Right cardiac atrium (tissue), 5 donors: Measurements from ENCODE around the gene MAP2K1. TPM values are rescaled to one million over a fixed set of nuclear protein-coding genes. Genes with fewer than 3 reads are reported as not detected.

ENCODE experiments used
- ATAC-seq, 2 donors: fragments of 200-7000 bp; cut with Tn5 transposase; one replicate each; pipeline versions ENCODE4 v1.8.0 to v1.9.1; 2020; ENCODE audit warnings: moderate library complexity in 2 of 2, mild to moderate bottlenecking in 1 of 2
- DNase-seq, 3 donors: peaks; one replicate each; pipeline ENCODE4 v3.0.0-alpha.2; 2020
- H3K27ac ChIP-seq: one replicate; pipeline ENCODE4 v1.5.1; 2013; ENCODE audit warnings: mild to moderate bottlenecking, low read length, control low read depth, moderate library complexity
- H3K27me3 ChIP-seq: one replicate; pipeline ENCODE4 v1.6.1; 2013; ENCODE audit not compliant: control insufficient read depth, insufficient read depth
- H3K4me1 ChIP-seq: one replicate; pipeline ENCODE4 v1.6.1; 2013; ENCODE audit warnings: low read length; ENCODE audit not compliant: control insufficient read depth, insufficient read depth
- H3K4me3 ChIP-seq: one replicate; pipeline ENCODE4 v1.5.1; 2013; ENCODE audit warnings: low read length, control low read depth
- H3K9me3 ChIP-seq: one replicate; pipeline ENCODE4 v1.6.1; 2013; ENCODE audit warnings: low read length; ENCODE audit not compliant: control insufficient read depth
- WGBS: extraction: QIAGEN DNeasy Blood & Tissue Kit; methylation state at CpG from one replicate; pipeline ENCODE4 v1.1.7; 2013; 5-methylcytosine and 5-hydroxymethylcytosine counted together
- intact Hi-C, 4 donors: fragments of 100-400 bp; cut with DNase I; formaldehyde crosslinking; loops; one replicate each; pipeline versions ENCODE4 v1.11.0 to v1.14.0; 2022 to 2023
- microRNA-seq, 2 donors: library from miRNA; unstranded; fragments of <30 nt; microRNA quantifications; one replicate each; pipeline ENCODE4 v1.2.0, GENCODE V29; 2020 to 2021
- polyA plus RNA-seq: library from polyadenylated mRNA; stranded (reverse); fragments of 200-250 nt; gene quantifications from one replicate; pipeline ENCODE4 v1.2.3, GENCODE V29; 2013
- total RNA-seq, 4 donors: library from RNA; stranded (reverse); fragmentation: NEBNext Ultra II Directional; extraction: Animal tissue kit (Norgen Biotek cat#: 25700); gene quantifications; one replicate each; pipeline ENCODE4 v1.2.1, GENCODE V29; 2021
- donor health status: healthy with polysubstance abuse.
- donor health status: DM: no; HTN: yes; CAD: no.
- donor health status: DM: no; HTN: no; CAD: no.
- donor health status: DM: no; HTN: yes; CAD: no; lungs with severe emphysema.
- donor health status: DM: yes; HTN: yes; CAD: no.

The MAP2K1 gene
- total and polyA plus RNA-seq, 5 donors, result 32.6 to 45.9 (median 38.4) TPM

DNA sequence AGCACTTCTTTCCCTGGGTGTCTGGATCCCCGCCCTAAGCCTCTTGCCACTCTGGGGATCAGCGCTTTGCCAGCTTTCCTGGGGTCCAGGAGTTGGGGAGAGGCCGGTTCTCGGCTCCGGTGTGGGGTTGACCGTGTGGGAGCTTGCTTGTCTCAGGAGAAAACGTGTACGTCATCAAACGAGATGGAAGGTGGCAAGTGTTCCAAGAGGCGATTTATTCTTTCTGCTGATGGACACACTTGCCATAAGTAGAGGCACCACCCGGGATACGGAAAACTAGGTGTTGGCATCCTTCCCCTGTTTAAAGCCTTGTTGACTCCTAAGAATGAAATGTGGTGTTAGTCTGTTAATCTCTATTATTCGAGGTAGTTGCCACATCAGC is 118.7 kb downstream of the MAP2K1 start:
- H3K9me3 ChIP-seq, result no peaks in the 10 kb centered on the region
- intact Hi-C loops, result loop anchor here in 1 of 4 donors (2.0 kb wide), 1 partner anchor 119 kb away; the partner anchor contains the start of gene MAP2K1
- WGBS, result 0% methylated on average over 13 of the region's 13 CpGs
- DNase-seq, result no peak
- ATAC-seq, result no peak
- H3K4me3 ChIP-seq, result peak overlapping the region; percentile 75
- H3K4me1 ChIP-seq, result no peaks in the 10 kb centered on the region
- peak overlapping the region; percentile 94 for H3K27ac ChIP-seq
- no peaks in the 10 kb centered on the region for H3K27me3 ChIP-seq

GRCh38 chr15:66505818-66506217 is 119.1 kb downstream of the MAP2K1 start:
- Histone ChIP-seq H3K4me1 (no peaks in the 10 kb centered on the region), H3K9me3 (no peaks in the 10 kb centered on the region), H3K27ac (no peak overlapping the region), H3K4me3 (peak overlapping the region; percentile 75), H3K27me3 (no peaks in the 10 kb centered on the region)
- no peak for DNase-seq
- ATAC-seq, result no peak
- WGBS, result 32% methylated on average over 4 of the region's 4 CpGs
- intact Hi-C loops, result loop anchor here in 1 of 4 donors (2.0 kb wide), 1 partner anchor 119 kb away; the partner anchor contains the start of gene MAP2K1

- H3K4me1 ChIP-seq, result no peaks in the 10 kb centered on the region
- H3K4me3 ChIP-seq, result no peak overlapping the region
- H3K27me3 ChIP-seq, result no peaks in the 10 kb centered on the region
- ATAC-seq (no peak), DNase-seq (no peak)
- intact Hi-C loops, result no loop called here
- H3K27ac ChIP-seq, result no peak overlapping the region
- H3K9me3 ChIP-seq, result no peaks in the 10 kb centered on the region
- WGBS, result 84% methylated on average over 3 of the region's 3 CpGs
Measured at GRCh38 chr15:66508293-66508883, 121.7 kb downstream of the MAP2K1 start.

- Histone ChIP-seq H3K4me3 (no peak overlapping the region), H3K27me3 (no peaks in the 10 kb centered on the region), H3K9me3 (no peaks in the 10 kb centered on the region), H3K27ac (no peak overlapping the region), H3K4me1 (no peaks in the 10 kb centered on the region)
- DNase-seq (no peak), ATAC-seq (no peak)
- WGBS, result 76% methylated on average over 3 of the region's 3 CpGs
- intact Hi-C loops, result no loop called here
Measured at GRCh38 chr15:66514586-66514985, 127.9 kb downstream of the MAP2K1 start.

DNA sequence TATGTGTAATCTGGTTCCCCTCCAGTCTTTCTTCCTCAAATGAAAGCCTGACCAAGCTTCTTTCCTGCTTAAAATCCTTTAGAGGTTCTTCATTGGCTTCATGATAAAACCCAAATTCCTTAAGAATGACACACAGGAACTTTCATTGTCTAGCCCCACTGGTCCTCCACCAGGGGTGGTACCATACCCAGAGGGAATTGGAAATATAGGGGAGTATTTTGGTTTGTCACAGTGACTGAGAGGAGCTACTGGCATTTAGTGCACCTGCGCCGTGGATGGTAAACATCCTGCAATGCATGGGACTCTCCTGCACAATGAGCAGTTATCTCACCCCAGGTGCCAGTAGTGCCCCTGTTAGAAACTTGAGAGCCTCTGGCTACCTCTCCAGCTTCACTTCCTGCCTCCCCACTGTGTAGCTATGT is 129.2 kb downstream of the MAP2K1 start:
- no peak for DNase-seq
- WGBS, result 93% methylated on average over 2 of the region's 2 CpGs
- Histone ChIP-seq H3K27ac (no peak overlapping the region), H3K4me1 (no peaks in the 10 kb centered on the region), H3K4me3 (no peak overlapping the region), H3K27me3 (no peaks in the 10 kb centered on the region), H3K9me3 (no peaks in the 10 kb centered on the region)
- no peak for ATAC-seq
- intact Hi-C loops, result no loop called here

DNA sequence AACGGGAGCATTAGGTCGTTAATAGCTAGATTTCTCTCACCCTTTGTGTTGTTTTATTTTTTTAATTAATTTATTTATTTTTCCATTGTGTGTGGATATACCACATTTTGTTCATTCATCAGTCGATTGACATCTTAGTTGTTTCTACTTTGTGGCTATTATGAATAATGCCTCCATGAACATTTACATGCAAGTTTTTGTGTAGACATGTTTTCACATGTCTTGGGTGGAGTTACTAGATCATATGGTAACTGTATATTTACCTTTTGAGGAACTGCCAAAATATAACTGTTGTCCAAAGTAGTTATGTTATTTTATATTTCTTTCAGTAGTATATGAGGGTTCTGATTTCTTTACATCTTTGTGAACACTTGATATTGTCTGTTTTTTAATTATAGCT is 137.2 kb downstream of the MAP2K1 start:
- no peak for DNase-seq
- Histone ChIP-seq H3K27me3 (no peaks in the 10 kb centered on the region), H3K4me3 (no peak overlapping the region), H3K27ac (no peak overlapping the region), H3K9me3 (no peaks in the 10 kb centered on the region), H3K4me1 (no peaks in the 10 kb centered on the region)
- WGBS, result 95% methylated on average over 3 of the region's 3 CpGs
- no peak for ATAC-seq
- intact Hi-C loops, result no loop called here

DNA sequence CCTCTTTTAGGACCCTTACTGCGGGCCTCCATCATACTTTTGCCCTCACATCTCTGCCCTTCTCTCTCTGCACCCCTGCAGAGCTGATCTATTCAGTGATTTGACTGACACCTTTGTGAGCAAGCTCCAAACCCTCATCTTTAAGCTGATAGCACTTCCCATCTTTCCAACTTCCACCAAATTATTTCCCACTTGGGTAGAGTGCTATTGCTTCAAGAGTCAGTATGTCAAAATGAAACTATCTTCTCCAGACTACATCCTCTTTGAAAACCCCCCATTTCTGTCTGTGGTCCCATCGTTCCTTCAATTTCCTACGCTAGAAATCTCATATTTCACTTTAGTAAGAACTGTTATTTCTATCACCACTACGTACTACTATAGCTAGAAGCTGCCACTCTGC is 138.1 kb downstream of the MAP2K1 start:
- H3K27me3 ChIP-seq, result no peaks in the 10 kb centered on the region
- intact Hi-C loops, result no loop called here
- DNase-seq (no peak), ATAC-seq (no peak)
- H3K27ac ChIP-seq, result no peak overlapping the region
- no peaks in the 10 kb centered on the region for H3K9me3 ChIP-seq
- H3K4me1 ChIP-seq, result no peaks in the 10 kb centered on the region
- WGBS, result 90% methylated on average over 4 of the region's 4 CpGs
- no peak overlapping the region for H3K4me3 ChIP-seq

DNA sequence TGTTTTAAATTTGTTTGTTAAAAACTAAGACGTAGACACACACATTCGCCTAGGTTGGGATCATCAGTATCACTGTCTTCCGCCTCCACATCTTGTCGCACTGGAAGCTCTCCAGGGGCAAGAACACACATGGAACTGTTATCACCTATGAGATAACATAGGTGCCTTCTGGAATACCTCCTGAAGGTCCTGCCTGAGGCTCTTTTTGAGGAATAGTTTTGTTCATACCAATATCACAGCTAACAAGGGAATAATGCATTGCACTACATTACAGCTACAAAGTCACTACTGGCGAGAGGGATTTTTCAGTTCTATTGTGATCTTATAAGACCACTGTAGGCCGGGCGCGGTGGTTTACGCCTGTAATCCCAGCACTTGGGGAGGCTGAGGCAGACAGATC is 148.3 kb downstream of the MAP2K1 start:
- H3K4me1 ChIP-seq, result no peaks in the 10 kb centered on the region
- no peaks in the 10 kb centered on the region for H3K27me3 ChIP-seq
- H3K4me3 ChIP-seq, result no peak overlapping the region
- H3K9me3 ChIP-seq, result no peaks in the 10 kb centered on the region
- no peak for DNase-seq
- WGBS, result 90% methylated on average over 9 of the region's 9 CpGs
- no peak overlapping the region for H3K27ac ChIP-seq
- no peak for ATAC-seq
- intact Hi-C loops, result no loop called here

Small RNA genes lying within 50 kb of the gene (microRNA-seq; reads per million reads assigned to microRNA genes)
- 0 reads per million in 2 donors for gene MIR4512

Other genes starting within 250 kb of the MAP2K1 start
- gene MEGF11, start 133.2 kb upstream of the MAP2K1 start, total RNA-seq, result under 1 TPM in 2 of 4 donors, not detected in 2; 0.08 to 0.11 TPM
- gene MEGF11, start 133.2 kb upstream of the MAP2K1 start, polyA plus RNA-seq, result 0.11 TPM
- 10 to 100 TPM; 37.7 to 45.2 (median 42.6) TPM for gene DIS3L, start 93.3 kb upstream of the MAP2K1 start, total RNA-seq
- gene DIS3L, start 93.3 kb upstream of the MAP2K1 start, polyA plus RNA-seq, result 21.2 TPM
- 1 to 10 TPM; 3.2 to 7.4 (median 3.6) TPM for gene TIPIN, start 30.2 kb upstream of the MAP2K1 start, total RNA-seq
- 3.8 TPM for gene TIPIN, start 30.2 kb upstream of the MAP2K1 start, polyA plus RNA-seq
- gene SNAPC5, start 110.8 kb downstream of the MAP2K1 start, total RNA-seq, result 10 to 100 TPM; 33.9 to 45.5 (median 38.9) TPM
- gene SNAPC5, start 110.8 kb downstream of the MAP2K1 start, polyA plus RNA-seq, result 60.8 TPM
- gene RPL4, start 117.9 kb downstream of the MAP2K1 start, total RNA-seq, result 1,000 to 10,000 TPM; 1,385 to 1,717 (median 1,488) TPM
- 1,323 TPM for gene RPL4, start 117.9 kb downstream of the MAP2K1 start, polyA plus RNA-seq
- gene ZWILCH, start 118.4 kb downstream of the MAP2K1 start, total RNA-seq, result 1 to 10 TPM; 2.2 to 3.7 (median 2.7) TPM
- 0.95 TPM for gene ZWILCH, start 118.4 kb downstream of the MAP2K1 start, polyA plus RNA-seq
- gene LCTL, start 179.1 kb downstream of the MAP2K1 start, total RNA-seq, result not detected
- gene LCTL, start 179.1 kb downstream of the MAP2K1 start, polyA plus RNA-seq, result not detected